K562 (cell line): ENCODE measurements around the gene IP6K1. TPM values are rescaled to one million over a fixed set of nuclear protein-coding genes. Genes with fewer than 3 reads are reported as not detected.

ENCODE experiments used
- ATAC-seq: fragments of 200-7000 bp; cut with Tn5 transposase; 3 replicates; pipeline ENCODE4 v1.9.1; 2020; ENCODE audit warnings: moderate library complexity
- BruUV-seq: library from RNA; stranded (reverse); fragments of 400-500 nt; replicated peaks from 2 replicates; lab custom pipeline; 2021; lab: Mats Ljungman, UMichigan
- CTCF ChIA-PET: fragments of 300-600 bp; formaldehyde crosslinking; extraction: SDS; loops from one replicate; lab custom pipeline; 2021; ENCODE audit warnings: low intra/inter-chr PET ratio; lab: Yijun Ruan, JAX
- POLR2A ChIA-PET: fragments of 300-600, 350-650 bp; sonication (Branson Sonifier 250); formaldehyde crosslinking; extraction: SDS; loops from one replicate; lab custom pipeline; 2021; ENCODE audit warnings: antibody characterized with exemption, inconsistent platforms; lab: Yijun Ruan, JAX
- DNase-seq, 4 experiments: peaks; one replicate each; pipeline versions ENCODE4 v3.0.0 to v3.0.0-alpha.2; 2011 to 2018; ENCODE audit warnings: low spot score in 3 of 4, mixed read lengths in 3 of 4; ENCODE audit errors: extremely low read depth in 1 of 4
- FAIRE-seq: peaks from 2 replicates; lab custom pipeline; 2011; peaks lifted over from hg19 to GRCh38; lab: Jason Lieb, UNC
- H2AFZ ChIP-seq: 2 replicates; pipeline ENCODE4 v1.6.0; 2011; ENCODE audit warnings: low read depth, low read length, control low read depth, inconsistent platforms
- H3K27ac ChIP-seq: fragments of 200-600 bp; 3 replicates; pipeline ENCODE4 v1.8.0; 2011; ENCODE audit warnings: low read depth, mild to moderate bottlenecking, control low read depth, inconsistent platforms, low read length, moderate library complexity, mixed read lengths; ENCODE audit errors: extremely low read depth
- H3K27me3 ChIP-seq, 2 experiments: fragments of 300-600 bp in 1 of 2; 2 replicates in 1 of 2; 3 replicates in 1 of 2; pipeline versions ENCODE4 v1.6.0 to v1.8.0; 2011; ENCODE audit warnings: inconsistent platforms in 2 of 2, low read length in 2 of 2, mild to moderate bottlenecking in 1 of 2, mixed read lengths in 1 of 2, moderate library complexity in 1 of 2; ENCODE audit not compliant: control insufficient read depth in 2 of 2, insufficient read depth in 2 of 2
- H3K36me3 ChIP-seq: fragments of 300-600 bp; 3 replicates; pipeline ENCODE4 v1.8.0; 2011; ENCODE audit warnings: mild to moderate bottlenecking, low read length, inconsistent platforms; ENCODE audit not compliant: control insufficient read depth, insufficient read depth
- H3K4me1 ChIP-seq, 2 experiments: fragments of 200-600 bp in 1 of 2; replicated peaks in 1 of 2; 2 replicates in 1 of 2; 3 replicates in 1 of 2; pipeline versions ENCODE4 v1.5.1 to v1.8.0; 2011; ENCODE audit warnings: inconsistent platforms in 2 of 2, low read length in 2 of 2, mild to moderate bottlenecking in 1 of 2, mixed read lengths in 1 of 2, moderate library complexity in 1 of 2; ENCODE audit not compliant: control insufficient read depth in 2 of 2, insufficient read depth in 2 of 2
- H3K4me2 ChIP-seq: 2 replicates; pipeline ENCODE4 v1.6.1; 2011; ENCODE audit warnings: low read length, control low read depth, inconsistent platforms, mixed read lengths; ENCODE audit not compliant: insufficient read depth
- H3K4me3 ChIP-seq: fragments of 200-600 bp; sonication (generic), shearing (Covaris generic); 2 replicates; pipeline ENCODE4 v1.5.1; 2016; ENCODE audit warnings: control low read depth, inconsistent platforms
- H3K79me2 ChIP-seq: fragments of 200-600 bp; 3 replicates; pipeline ENCODE4 v1.8.0; 2011; ENCODE audit warnings: low read length, inconsistent platforms; ENCODE audit not compliant: control insufficient read depth, insufficient read depth
- H3K9ac ChIP-seq, 2 experiments: 2 replicates each; pipeline versions ENCODE4 v1.6.0 to v1.6.1; 2011; ENCODE audit warnings: low read depth in 2 of 2, low read length in 2 of 2, control low read depth in 1 of 2, inconsistent platforms in 1 of 2, mild to moderate bottlenecking in 1 of 2, mixed read lengths in 1 of 2; ENCODE audit not compliant: insufficient read depth in 1 of 2
- H3K9me1 ChIP-seq: one replicate; pipeline ENCODE4 v1.6.0; 2011; ENCODE audit warnings: inconsistent platforms, mild to moderate bottlenecking, low read length, moderate library complexity; ENCODE audit not compliant: control insufficient read depth, insufficient read depth
- H3K9me3 ChIP-seq: replicated peaks from 2 replicates; pipeline ENCODE4 v1.5.1; 2011; ENCODE audit warnings: low read depth, low read length, inconsistent platforms; ENCODE audit not compliant: control insufficient read depth, insufficient read depth
- H4K20me1 ChIP-seq: replicated peaks from 2 replicates; pipeline ENCODE4 v1.6.1; 2011; ENCODE audit warnings: low read length, inconsistent platforms, mixed read lengths; ENCODE audit not compliant: control insufficient read depth, insufficient read depth
- FOXP1 ChIP-seq: sonication (generic); formaldehyde crosslinking; IDR thresholded peaks from 2 replicates; pipeline ENCODE4 v1.8.0; 2022; ENCODE audit warnings: mild to moderate bottlenecking, missing genetic modification reagents
- POLR2G ChIP-seq: fragments of 200-400 bp; formaldehyde crosslinking; IDR thresholded peaks from 2 replicates; pipeline ENCODE4 v1.6.1; 2017; ENCODE audit warnings: low read depth, mild to moderate bottlenecking, antibody characterized with exemption, low read length, moderate library complexity
- RBFOX2 ChIP-seq: fragments of 200-400 bp; formaldehyde crosslinking; IDR thresholded peaks from 2 replicates; pipeline ENCODE4 v1.6.1; 2017; ENCODE audit warnings: low read depth, mild to moderate bottlenecking, low read length, moderate library complexity
- RBM22 ChIP-seq: fragments of 200-400 bp; formaldehyde crosslinking; IDR thresholded peaks from 2 replicates; pipeline ENCODE4 v1.6.1; 2018; ENCODE audit warnings: low read length, low read depth; ENCODE audit not compliant: poor library complexity, severe bottlenecking
- WGBS: fragments of 100-300 bp; shearing (Covaris generic); methylation state at CpG from one replicate; pipeline ENCODE4 v1.1.6; 2016; ENCODE audit warnings: low coverage, mixed read lengths; ENCODE audit not compliant: insufficient coverage; ENCODE audit errors: missing lambda C conversion rate; 5-methylcytosine and 5-hydroxymethylcytosine counted together
- in situ Hi-C: fragments of 300-500 bp; cut with MboI; formaldehyde crosslinking; loops from 4 replicates; pipeline ENCODE4 v1.15.0; 2018; ENCODE audit warnings: inconsistent platforms, mixed read lengths
- intact Hi-C: fragments of 100-400 bp; cut with micrococcal nuclease; formaldehyde crosslinking; loops from 2 replicates; pipeline ENCODE4 v1.14.2; 2022
- polyA plus RNA-seq, 8 experiments: library from polyadenylated mRNA; depleted of rRNA in 4 of 8; stranded (reverse) in 5 of 8; unstranded in 3 of 8; fragments of >200 nt; fragmentation: Nextera tagmentation in 2 of 8; fragmentation: Illumina TruSeq in 1 of 8; extraction: Ambion mirVana in 2 of 8; extraction: Trizol in 1 of 8; gene quantifications; 2 replicates each; pipeline versions ENCODE4 v1.2.1 to v1.2.3, GENCODE V29; 2011 to 2014; ENCODE audit warnings: inconsistent platforms in 1 of 8, missing spikeins in 1 of 8
- total RNA-seq, 7 experiments: library from RNA; depleted of rRNA in 6 of 7; stranded (reverse); fragments of >200 nt in 6 of 7; fragmentation: Illumina TruSeq in 2 of 7; extraction: Trizol in 2 of 7; gene quantifications; 2 replicates each; pipeline versions ENCODE4 v1.2.1 to v1.2.3, GENCODE V29; 2011 to 2021; ENCODE audit warnings: low replicate concordance in 1 of 7
- TF ChIP-seq, protein P1 (sequence below): sonication (generic); formaldehyde crosslinking; IDR thresholded peaks from 2 replicates; pipeline ENCODE4 v1.8.1; 2023; ENCODE audit warnings: mild to moderate bottlenecking, missing genetic modification reagents
- TF ChIP-seq, protein P2 (sequence below), 2 experiments: fragments of 450-650 bp; conservative IDR thresholded peaks; 2 replicates each; pipeline ENCODE4 v1.6.1; 2017; ENCODE audit warnings: mild to moderate bottlenecking in 2 of 2, moderate library complexity in 2 of 2
- TF ChIP-seq, protein P3 (sequence below), 2 experiments: IDR thresholded peaks; 2 replicates each; pipeline ENCODE4 v1.6.1; 2011; ENCODE audit warnings: borderline replicate concordance in 1 of 2, control low read depth in 1 of 2, low read depth in 1 of 2, low read length in 1 of 2, mild to moderate bottlenecking in 1 of 2, mixed read lengths in 1 of 2, moderate library complexity in 1 of 2; ENCODE audit not compliant: insufficient read depth in 1 of 2, insufficient read length in 1 of 2, poor library complexity in 1 of 2, severe bottlenecking in 1 of 2; ENCODE audit errors: extremely low read depth in 1 of 2

IP6K1 gene
- total and polyA plus RNA-seq, 9 of the 15 experiments (the other 6 are each of a cell fraction or from before 2014, with no cell fraction given): 0.46 to 29.2 (median 13.1) TPM

DNA sequence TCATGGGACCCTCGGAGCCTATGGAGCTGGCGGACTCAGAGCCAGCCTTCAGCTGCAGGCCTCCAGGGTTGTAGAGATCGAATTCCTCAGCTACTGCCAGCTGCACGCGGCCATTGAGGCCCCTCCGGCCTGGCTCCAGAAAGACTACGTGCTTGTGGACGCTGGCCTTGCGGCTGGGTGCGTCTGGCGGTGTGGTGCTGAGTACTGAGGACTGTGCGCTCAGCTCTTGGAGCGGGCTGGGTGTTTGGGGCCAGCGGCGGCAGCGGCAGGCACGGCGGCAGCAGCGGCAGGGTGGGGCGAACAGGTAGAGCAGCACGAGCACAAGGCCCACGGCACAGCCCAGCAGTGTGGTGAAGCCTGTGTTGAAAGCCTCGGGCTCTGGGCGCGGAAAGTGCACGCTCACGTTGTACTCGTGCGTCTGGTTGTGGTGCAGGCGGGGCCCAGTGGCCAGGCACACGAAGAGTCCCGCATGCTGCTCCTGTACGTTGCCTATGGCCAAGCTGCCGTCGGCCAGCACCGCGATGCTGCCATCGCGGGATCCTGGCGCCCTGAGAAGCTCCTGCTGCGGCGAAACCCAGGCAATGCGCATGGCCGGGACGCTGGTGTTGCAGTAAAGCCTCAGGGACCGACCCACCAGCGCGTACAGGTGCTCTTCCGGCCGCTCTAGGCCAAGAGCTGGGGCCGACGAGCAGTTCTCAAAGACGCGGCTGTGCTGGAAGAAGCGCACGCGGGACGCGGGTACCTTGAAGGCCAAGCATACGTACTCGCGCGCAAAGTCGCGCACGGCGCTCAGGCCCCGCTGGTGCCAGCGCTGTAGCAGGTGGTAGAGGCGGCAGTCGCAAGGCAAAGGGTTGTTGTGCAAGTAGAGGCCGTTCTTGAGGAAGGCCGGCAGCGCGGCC is 68.1 kb downstream of the IP6K1 start:
- no peak for ATAC-seq
- TF ChIP-seq, protein P1, sequence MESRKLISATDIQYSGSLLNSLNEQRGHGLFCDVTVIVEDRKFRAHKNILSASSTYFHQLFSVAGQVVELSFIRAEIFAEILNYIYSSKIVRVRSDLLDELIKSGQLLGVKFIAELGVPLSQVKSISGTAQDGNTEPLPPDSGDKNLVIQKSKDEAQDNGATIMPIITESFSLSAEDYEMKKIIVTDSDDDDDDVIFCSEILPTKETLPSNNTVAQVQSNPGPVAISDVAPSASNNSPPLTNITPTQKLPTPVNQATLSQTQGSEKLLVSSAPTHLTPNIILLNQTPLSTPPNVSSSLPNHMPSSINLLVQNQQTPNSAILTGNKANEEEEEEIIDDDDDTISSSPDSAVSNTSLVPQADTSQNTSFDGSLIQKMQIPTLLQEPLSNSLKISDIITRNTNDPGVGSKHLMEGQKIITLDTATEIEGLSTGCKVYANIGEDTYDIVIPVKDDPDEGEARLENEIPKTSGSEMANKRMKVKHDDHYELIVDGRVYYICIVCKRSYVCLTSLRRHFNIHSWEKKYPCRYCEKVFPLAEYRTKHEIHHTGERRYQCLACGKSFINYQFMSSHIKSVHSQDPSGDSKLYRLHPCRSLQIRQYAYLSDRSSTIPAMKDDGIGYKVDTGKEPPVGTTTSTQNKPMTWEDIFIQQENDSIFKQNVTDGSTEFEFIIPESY: peak; percentile 68; the same call in 1 of the 2 replicates
- TF ChIP-seq POLR2G (peak; percentile 42), FOXP1 (CRISPR knock-in tag) (no peak), RBFOX2 (peak; percentile 45), RBM22 (peak; percentile 62)
- TF ChIP-seq, protein P2, sequence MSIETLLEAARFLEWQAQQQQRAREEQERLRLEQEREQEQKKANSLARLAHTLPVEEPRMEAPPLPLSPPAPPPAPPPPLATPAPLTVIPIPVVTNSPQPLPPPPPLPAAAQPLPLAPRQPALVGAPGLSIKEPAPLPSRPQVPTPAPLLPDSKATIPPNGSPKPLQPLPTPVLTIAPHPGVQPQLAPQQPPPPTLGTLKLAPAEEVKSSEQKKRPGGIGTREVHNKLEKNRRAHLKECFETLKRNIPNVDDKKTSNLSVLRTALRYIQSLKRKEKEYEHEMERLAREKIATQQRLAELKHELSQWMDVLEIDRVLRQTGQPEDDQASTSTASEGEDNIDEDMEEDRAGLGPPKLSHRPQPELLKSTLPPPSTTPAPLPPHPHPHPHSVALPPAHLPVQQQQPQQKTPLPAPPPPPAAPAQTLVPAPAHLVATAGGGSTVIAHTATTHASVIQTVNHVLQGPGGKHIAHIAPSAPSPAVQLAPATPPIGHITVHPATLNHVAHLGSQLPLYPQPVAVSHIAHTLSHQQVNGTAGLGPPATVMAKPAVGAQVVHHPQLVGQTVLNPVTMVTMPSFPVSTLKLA (conservative IDR thresholded peaks at IDR 0.05): no peak
- TF ChIP-seq, protein P3, sequence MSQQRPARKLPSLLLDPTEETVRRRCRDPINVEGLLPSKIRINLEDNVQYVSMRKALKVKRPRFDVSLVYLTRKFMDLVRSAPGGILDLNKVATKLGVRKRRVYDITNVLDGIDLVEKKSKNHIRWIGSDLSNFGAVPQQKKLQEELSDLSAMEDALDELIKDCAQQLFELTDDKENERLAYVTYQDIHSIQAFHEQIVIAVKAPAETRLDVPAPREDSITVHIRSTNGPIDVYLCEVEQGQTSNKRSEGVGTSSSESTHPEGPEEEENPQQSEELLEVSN (IDR thresholded peaks at IDR 0.05; ENCODE audit: borderline replicate concordance in 1 of 2, extremely low read depth in 1 of 2, insufficient read depth in 1 of 2, insufficient read length in 1 of 2, low read depth in 1 of 2, low read length in 1 of 2, poor library complexity in 1 of 2, severe bottlenecking in 1 of 2): peak in 1 of 2 experiments; percentile 5
- TF ChIP-seq, all 486 proteins: peak for 5
- intact Hi-C loops: no loop called here
- Histone ChIP-seq H3K9me1 (no peaks in the 10 kb centered on the region), H3K79me2 (peaks cover 6% of the 10 kb centered on the region), H3K4me3 (no peak overlapping the region), H3K4me1 (peaks cover 0 to 24% of the 10 kb centered on the region in 2 experiments; a peak in 3 of 5 replicates), H3K27ac (no peak overlapping the region), H2AFZ (no peak overlapping the region), H4K20me1 (0 out of 2 replicates have a peak, but pooled peaks cover 3% of the 10 kb centered on the region), H3K4me2 (no peak overlapping the region), H3K9ac (no peak overlapping the region), H3K36me3 (peaks cover 61% of the 10 kb centered on the region; the same call in 2 of the 3 replicates), H3K27me3 (no peaks in the 10 kb centered on the region), H3K9me3 (no peaks in the 10 kb centered on the region)
- POLR2A ChIA-PET: no interaction called here
- in situ Hi-C loops: no loop called here
- DNase-seq (no peak), FAIRE-seq (no peak)
- CTCF ChIA-PET: interaction anchor here (1.2 kb wide), 1 partner anchor 121 kb away, joined by 4 read pairs; no protein-coding TSS in a partner anchor
- 100% methylated on average over 28 of the region's 75 CpGs for WGBS
- BruUV-seq: no TSS peak
